OCI-LY7 (cell line): ENCODE data around the gene SPCS3. TPM values are rescaled to one million over a fixed set of nuclear protein-coding genes. Genes with fewer than 3 reads are reported as not detected.
"Not testable (repeated sequence)": the region's sequence is repeated elsewhere in the genome, so short reads cannot be mapped to it uniquely, and the experiment has no call there.

Experiments used
- BruUV-seq: library from RNA; stranded (reverse); fragments of 400-500 nt; replicated peaks from 2 replicates; lab custom pipeline; 2021; lab: Mats Ljungman, UMichigan
- CTCF ChIA-PET: fragments of 300-600 bp; sonication (Branson Sonifier 250); formaldehyde crosslinking; loops from one replicate; lab custom pipeline; 2022; ENCODE audit warnings: antibody characterized with exemption; ENCODE audit not compliant: unreplicated experiment; lab: Charles Lee
- POLR2A ChIA-PET: fragments of 300-600 bp; sonication (Branson Sonifier 250); formaldehyde crosslinking; loops from one replicate; lab custom pipeline; 2022; ENCODE audit warnings: antibody characterized with exemption; lab: Charles Lee
- DNase-seq: peaks from one replicate; pipeline ENCODE4 v3.0.0-alpha.2; 2015; ENCODE audit warnings: low spot score
- H2AFZ ChIP-seq: fragments of 200-600 bp; sonication (generic), shearing (Covaris generic); 2 replicates; pipeline ENCODE4 v1.6.1; 2014; ENCODE audit warnings: mild to moderate bottlenecking, antibody characterized with exemption, low read length, moderate library complexity
- H3K27ac ChIP-seq: fragments of 200-600 bp; sonication (generic); 2 replicates; pipeline ENCODE4 v1.5.1; 2014; ENCODE audit warnings: mixed run types, low read depth, mild to moderate bottlenecking, moderate library complexity, low read length, inconsistent platforms; ENCODE audit not compliant: poor library complexity, severe bottlenecking
- H3K36me3 ChIP-seq: fragments of 200-600 bp; sonication (generic); 2 replicates; pipeline ENCODE4 v1.6.1; 2014; ENCODE audit warnings: mild to moderate bottlenecking, antibody characterized with exemption, low read length, moderate library complexity, mixed read lengths; ENCODE audit not compliant: insufficient read depth
- H3K4me1 ChIP-seq: fragments of 200-600 bp; sonication (generic); 2 replicates; pipeline ENCODE4 v1.5.1; 2014; ENCODE audit warnings: mild to moderate bottlenecking, low read length; ENCODE audit not compliant: insufficient read depth, poor library complexity, severe bottlenecking
- H3K4me2 ChIP-seq: fragments of 200-600 bp; sonication (generic); 2 replicates; pipeline ENCODE4 v1.6.1; 2014; ENCODE audit warnings: mild to moderate bottlenecking, low read length
- H3K4me3 ChIP-seq: fragments of 200-600 bp; sonication (generic); 2 replicates; pipeline ENCODE4 v1.5.1; 2014; ENCODE audit warnings: mild to moderate bottlenecking, low read depth, low read length; ENCODE audit not compliant: poor library complexity, severe bottlenecking
- H3K79me2 ChIP-seq: fragments of 200-600 bp; sonication (generic); 2 replicates; pipeline ENCODE4 v1.6.1; 2016; ENCODE audit warnings: low read depth, mild to moderate bottlenecking, low read length, moderate library complexity, mixed read lengths; ENCODE audit not compliant: insufficient read depth
- H3K9me2 ChIP-seq: fragments of 200-600 bp; sonication (generic); 2 replicates; pipeline ENCODE4 v1.6.1; 2016; ENCODE audit warnings: mild to moderate bottlenecking, low read length, mixed read lengths; ENCODE audit not compliant: insufficient read depth
- H3K9me3 ChIP-seq: fragments of 200-600 bp; sonication (generic); 2 replicates; pipeline ENCODE4 v1.6.1; 2014; ENCODE audit warnings: mild to moderate bottlenecking, mixed run types, low read length, mixed read lengths
- H4K20me1 ChIP-seq: fragments of 200-600 bp; sonication (generic); 2 replicates; pipeline ENCODE4 v1.6.1; 2014; ENCODE audit warnings: mild to moderate bottlenecking, antibody characterized with exemption, low read length, moderate library complexity, mixed read lengths; ENCODE audit not compliant: insufficient read depth
- EZH2phosphoT487 ChIP-seq: fragments of 200-600 bp; sonication (generic); IDR thresholded peaks from 2 replicates; pipeline ENCODE4 v1.6.1; 2018; ENCODE audit warnings: low read depth, borderline replicate concordance, mild to moderate bottlenecking, mixed run types, antibody characterized with exemption, low read length, moderate library complexity, mixed read lengths
- intact Hi-C: fragments of 100-400 bp; cut with micrococcal nuclease; formaldehyde crosslinking; loops from one replicate; pipeline ENCODE4 v1.10.0; 2022; ENCODE audit not compliant: unreplicated experiment
- total RNA-seq, 2 experiments: library from RNA; depleted of rRNA in 1 of 2; stranded (reverse); fragments of >200 nt in 1 of 2; shearing (Covaris generic) in 1 of 2; gene quantifications; 2 replicates each; pipeline ENCODE4 v1.2.3, GENCODE V29; 2014 to 2022
- TF ChIP-seq, protein P1 (sequence below): fragments of 200-600 bp; sonication (generic); conservative IDR thresholded peaks from 2 replicates; pipeline ENCODE4 v1.5.1; 2014; ENCODE audit warnings: mild to moderate bottlenecking, antibody characterized with exemption, low read length, moderate library complexity, mixed read lengths

Gene SPCS3
- total RNA-seq, 2 experiments from 2014 or later = 122 to 253 TPM

DNA sequence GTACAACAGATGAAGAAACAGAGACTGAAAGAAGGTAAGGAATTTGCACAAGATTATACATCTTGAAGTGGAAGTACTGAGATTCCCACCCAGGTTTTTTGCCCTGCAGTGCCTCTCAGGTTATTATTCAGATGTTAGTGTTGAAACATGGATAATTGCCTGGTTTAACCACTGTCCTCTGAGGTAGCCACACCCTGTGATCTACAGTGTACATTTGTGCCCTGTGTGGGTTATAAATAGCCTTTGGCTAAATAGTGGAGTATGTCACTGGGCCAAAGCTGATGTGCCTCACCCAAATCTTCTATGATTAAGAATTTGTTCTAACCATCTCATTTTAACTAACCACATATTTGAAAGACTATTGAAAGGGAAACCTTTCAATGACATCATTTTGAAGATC lies 45.3 kb upstream of the SPCS3 start:
- no peaks in the 10 kb centered on the region for H3K79me2 ChIP-seq
- TF ChIP-seq, protein P1, sequence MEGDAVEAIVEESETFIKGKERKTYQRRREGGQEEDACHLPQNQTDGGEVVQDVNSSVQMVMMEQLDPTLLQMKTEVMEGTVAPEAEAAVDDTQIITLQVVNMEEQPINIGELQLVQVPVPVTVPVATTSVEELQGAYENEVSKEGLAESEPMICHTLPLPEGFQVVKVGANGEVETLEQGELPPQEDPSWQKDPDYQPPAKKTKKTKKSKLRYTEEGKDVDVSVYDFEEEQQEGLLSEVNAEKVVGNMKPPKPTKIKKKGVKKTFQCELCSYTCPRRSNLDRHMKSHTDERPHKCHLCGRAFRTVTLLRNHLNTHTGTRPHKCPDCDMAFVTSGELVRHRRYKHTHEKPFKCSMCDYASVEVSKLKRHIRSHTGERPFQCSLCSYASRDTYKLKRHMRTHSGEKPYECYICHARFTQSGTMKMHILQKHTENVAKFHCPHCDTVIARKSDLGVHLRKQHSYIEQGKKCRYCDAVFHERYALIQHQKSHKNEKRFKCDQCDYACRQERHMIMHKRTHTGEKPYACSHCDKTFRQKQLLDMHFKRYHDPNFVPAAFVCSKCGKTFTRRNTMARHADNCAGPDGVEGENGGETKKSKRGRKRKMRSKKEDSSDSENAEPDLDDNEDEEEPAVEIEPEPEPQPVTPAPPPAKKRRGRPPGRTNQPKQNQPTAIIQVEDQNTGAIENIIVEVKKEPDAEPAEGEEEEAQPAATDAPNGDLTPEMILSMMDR = no peak
- TF ChIP-seq EZH2phosphoT487 = no peak
- ChIA-PET POLR2A (interaction anchor here (0.5 to 4.5 kb wide), 5 partner anchors 9 to 154 kb away, joined by 3 to 15 read pairs (median 5); no protein-coding TSS in a partner anchor), CTCF (no interaction called here)
- no TSS peak for BruUV-seq
- H3K27ac ChIP-seq = no peak overlapping the region
- H4K20me1 ChIP-seq = no peaks in the 10 kb centered on the region
- H3K4me3 ChIP-seq = no peak overlapping the region
- H2AFZ ChIP-seq = no peak overlapping the region
- H3K4me1 ChIP-seq = no peaks in the 10 kb centered on the region
- no peaks in the 10 kb centered on the region for H3K9me3 ChIP-seq
- intact Hi-C loops = no loop called here
- DNase-seq = no peak
- no peaks in the 10 kb centered on the region for H3K9me2 ChIP-seq
- H3K36me3 ChIP-seq = no peaks in the 10 kb centered on the region
- H3K4me2 ChIP-seq = no peak overlapping the region

GRCh38 chr4:176276710-176277109 lies 43.1 kb upstream of the SPCS3 start:
- no peak overlapping the region for H3K4me3 ChIP-seq
- intact Hi-C loops = loop anchor here (5.0 kb wide), 1 partner anchor 329 kb away; no protein-coding TSS in a partner anchor
- no TSS peak for BruUV-seq
- no peaks in the 10 kb centered on the region for H3K4me1 ChIP-seq
- H3K9me3 ChIP-seq = no peaks in the 10 kb centered on the region
- H3K27ac ChIP-seq = no peak overlapping the region
- ChIA-PET CTCF (no interaction called here), POLR2A (interaction anchor here (1.1 to 1.3 kb wide), 3 partner anchors 10 to 32 kb away, joined by 4 to 5 read pairs (median 5); no protein-coding TSS in a partner anchor)
- H3K79me2 ChIP-seq = no peaks in the 10 kb centered on the region
- H3K36me3 ChIP-seq = no peaks in the 10 kb centered on the region
- TF ChIP-seq EZH2phosphoT487 = no peak
- no peaks in the 10 kb centered on the region for H4K20me1 ChIP-seq
- H2AFZ ChIP-seq = no peak overlapping the region
- DNase-seq = no peak
- H3K9me2 ChIP-seq = no peaks in the 10 kb centered on the region
- no peak overlapping the region for H3K4me2 ChIP-seq

DNA sequence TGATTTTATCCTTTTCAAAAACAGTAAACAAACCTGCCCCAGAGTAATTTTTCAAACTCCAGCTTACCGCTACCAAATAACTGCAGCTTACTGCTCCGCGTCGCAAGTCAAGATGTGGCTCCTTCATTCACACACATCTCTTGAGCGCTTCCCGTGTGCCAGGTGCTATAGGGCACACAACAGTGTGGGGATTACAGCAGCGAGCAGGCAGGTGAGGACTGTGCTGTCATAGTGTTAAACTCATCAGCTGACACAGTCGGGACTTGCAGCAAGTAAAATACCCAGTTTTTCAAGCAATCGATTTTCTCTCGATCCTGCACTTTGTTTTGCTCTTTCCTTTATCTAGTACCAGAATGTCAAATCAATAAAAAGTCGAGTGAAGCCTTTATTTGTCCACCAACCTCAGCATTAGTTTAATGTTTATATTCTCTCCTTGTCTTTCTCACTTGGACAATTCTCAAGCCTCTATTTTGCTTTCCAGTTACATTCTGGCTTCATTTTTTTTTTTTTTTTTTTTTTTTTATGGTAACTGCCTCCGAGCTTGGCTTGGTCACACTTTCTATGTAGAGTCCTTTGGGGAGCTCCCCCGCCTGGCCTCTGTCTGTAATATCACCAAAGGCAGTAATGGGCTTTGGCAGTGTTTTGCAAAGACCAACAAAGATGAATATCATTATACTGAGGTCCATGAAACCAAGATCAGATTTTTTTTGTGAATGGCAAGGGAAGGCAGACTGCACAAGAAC lies 42.4 kb upstream of the SPCS3 start:
- intact Hi-C loops = loop anchor here (5.0 kb wide), 1 partner anchor 330 kb away; no protein-coding TSS in a partner anchor
- no peak overlapping the region for H3K27ac ChIP-seq
- TF ChIP-seq, protein P1 = peak; percentile 74
- no peak for TF ChIP-seq EZH2phosphoT487
- H3K4me3 ChIP-seq = no peak overlapping the region
- no peak overlapping the region for H3K4me2 ChIP-seq
- H4K20me1 ChIP-seq = no peaks in the 10 kb centered on the region
- peak; percentile 51 for DNase-seq
- no TSS peak for BruUV-seq
- CTCF ChIA-PET = no interaction called here
- H3K4me1 ChIP-seq = no peaks in the 10 kb centered on the region
- no peaks in the 10 kb centered on the region for H3K9me3 ChIP-seq
- H3K36me3 ChIP-seq = no peaks in the 10 kb centered on the region
- no peaks in the 10 kb centered on the region for H3K79me2 ChIP-seq
- H2AFZ ChIP-seq = no peak overlapping the region
- H3K9me2 ChIP-seq = no peaks in the 10 kb centered on the region
- POLR2A ChIA-PET = interaction anchor here (0.6 to 1.1 kb wide), 5 partner anchors 10 to 80 kb away, joined by 3 to 6 read pairs (median 4); no protein-coding TSS in a partner anchor

DNA sequence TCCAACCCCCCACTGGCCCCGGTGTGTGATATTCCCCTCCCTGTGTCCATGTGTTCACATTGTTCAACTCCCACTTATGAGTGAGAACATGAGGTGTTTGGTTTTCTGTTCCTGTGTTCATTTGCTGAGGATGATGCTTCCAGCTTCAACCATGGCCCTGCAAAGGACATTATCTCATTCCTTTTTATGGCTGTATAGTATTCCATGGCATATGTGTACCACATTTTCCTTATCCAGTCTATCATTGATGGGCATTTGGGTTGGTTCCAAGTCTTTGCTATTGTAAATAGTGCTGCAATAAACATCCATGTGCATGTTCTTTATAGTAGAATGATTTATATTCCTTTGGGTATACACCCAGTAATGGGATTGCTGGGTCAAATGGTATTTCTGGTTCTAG lies 40.2 kb upstream of the SPCS3 start:
- H2AFZ ChIP-seq, POLR2A ChIA-PET, H3K4me3 ChIP-seq, H4K20me1 ChIP-seq, H3K27ac ChIP-seq, H3K4me1 ChIP-seq, H3K9me2 ChIP-seq, H3K4me2 ChIP-seq, DNase-seq, H3K79me2 ChIP-seq, BruUV-seq, H3K36me3 ChIP-seq, H3K9me3 ChIP-seq: not testable (repeated sequence)
- intact Hi-C loops = loop anchor here (5.0 kb wide), 1 partner anchor 332 kb away; no protein-coding TSS in a partner anchor
- CTCF ChIA-PET = interaction anchor here (0.6 kb wide), 1 partner anchor 1451 kb away, joined by 3 read pairs; no protein-coding TSS in a partner anchor
